Heart right ventricle (tissue), 16 donors: Measurements from ENCODE around the gene MRGPRG. TPM values are rescaled to one million over a fixed set of nuclear protein-coding genes. Genes with fewer than 3 reads are reported as not detected.

ENCODE experiments used
- ATAC-seq, 8 donors: fragments of 200-7000 bp; cut with Tn5 transposase; one replicate each; pipeline ENCODE4 v1.9.1; 2020; ENCODE audit warnings: mild to moderate bottlenecking in 8 of 8, moderate library complexity in 8 of 8, moderate number of reproducible peaks in 1 of 8
- DNase-seq, 2 donors: peaks; one replicate each; pipeline ENCODE4 v3.0.0-alpha.2; 2020
- H3K27ac ChIP-seq, 10 donors: fragments of 200-600 bp; sonication (generic) in 2 of 10; one replicate each; pipeline versions ENCODE4 v1.5.0 to v1.8.0; 2020 to 2022; ENCODE audit warnings: mild to moderate bottlenecking in 3 of 10
- H3K27me3 ChIP-seq, 7 donors: fragments of 200-600 bp; one replicate each; pipeline ENCODE4 v1.8.0; 2021 to 2022; ENCODE audit warnings: mild to moderate bottlenecking in 2 of 7
- H3K36me3 ChIP-seq, 9 donors: fragments of 200-600 bp; sonication (generic) in 1 of 9; one replicate each; pipeline versions ENCODE4 v1.5.0 to v1.8.0; 2020 to 2022; ENCODE audit warnings: mild to moderate bottlenecking in 2 of 9
- H3K4me1 ChIP-seq, 9 donors: fragments of 200-600 bp; sonication (generic) in 1 of 9; one replicate each; pipeline versions ENCODE4 v1.5.0 to v1.8.0; 2020 to 2022; ENCODE audit warnings: mild to moderate bottlenecking in 4 of 9
- H3K4me3 ChIP-seq, 10 donors: fragments of 200-600 bp; sonication (generic) in 2 of 10; one replicate each; pipeline versions ENCODE4 v1.5.0 to v1.8.0; 2020 to 2022; ENCODE audit warnings: mild to moderate bottlenecking in 7 of 10, moderate library complexity in 2 of 10
- H3K9me3 ChIP-seq, 11 donors: fragments of 200-600 bp in 10 of 11; sonication (generic) in 2 of 11; one replicate each; pipeline versions ENCODE4 v1.5.0 to v1.8.0; 2013 to 2022; ENCODE audit warnings: mild to moderate bottlenecking in 2 of 11, control low read depth in 1 of 11, moderate library complexity in 1 of 11
- WGBS, 2 donors: extraction: QIAGEN DNeasy Blood & Tissue Kit; methylation state at CpG; one replicate each; pipeline ENCODE4 v1.1.7; 2013; ENCODE audit warnings: inconsistent platforms in 1 of 2; 5-methylcytosine and 5-hydroxymethylcytosine counted together
- intact Hi-C, 10 donors: fragments of 100-400 bp; cut with DNase I; formaldehyde crosslinking; loops; one replicate each; pipeline versions ENCODE4 v1.11.1 to v1.14.2; 2022
- polyA plus RNA-seq, 2 donors: library from polyadenylated mRNA; stranded (reverse); fragments of 200-250 nt; gene quantifications; one replicate each; pipeline ENCODE4 v1.2.3, GENCODE V29; 2013
- total RNA-seq, 10 donors: library from RNA; stranded (reverse); fragmentation: NEBNext Ultra II Directional in 3 of 10; extraction: Animal tissue kit (Norgen Biotek cat#: 25700) in 3 of 10; gene quantifications; one replicate each; pipeline versions ENCODE4 v1.2.1 to v1.2.4, GENCODE V29; 2021 to 2023
- TF ChIP-seq, protein P1 (sequence below), 9 donors: fragments of 200-600 bp; sonication (generic) in 2 of 9; IDR thresholded peaks; one replicate each; pipeline versions ENCODE4 v1.5.0 to v1.8.0; 2021 to 2022; ENCODE audit warnings: antibody characterized with exemption in 9 of 9, mild to moderate bottlenecking in 5 of 9, moderate library complexity in 1 of 9
- donor health status: Arrhythmogenic right ventricular cardiomyopathy.
- donor health status: ischemic (EF 13 %, LVEDD 7.1; RV severe dilation, severe dysfunction).
- donor health status: healthy with polysubstance abuse.
- donor health status: DM: no; HTN: yes; CAD: no.
- donor health status: DM: no; HTN: no; CAD: no.
- donor health status: ischemic (EF 25% LVEDD 6.9; RV normal size, moderate dysfunction).
- donor health status: ischemic (EF 25% LVEDD 5.7; RV mildly dilated, moderate dysfunction).
- donor health status: healthy.
- donor health status: DM: yes; HTN: yes; CAD: no.
- donor health status: Ischemic cardiomyopathy.
- donor health status: ischemic (EF 35%, LVEDD 5.7; RV mildly dilated, moderate dysfunction).
- donor health status: nonischemic (EF 11% LVEDD 7.7; RV severe dilation, severe dysfunction).
- donor health status: DM: yes; HTN: yes; CAD: no.
- donor health status: PGD.
- donor health status: ischemic (EF 29% LVEDD 5.4; RV normal size, mild dysfunction).
- donor health status: nonischemic (EF 23%, LVEDD 6.1; RV moderate dilation, normal function).

MRGPRG gene
- total and polyA plus RNA-seq, 12 donors: not detected

DNA sequence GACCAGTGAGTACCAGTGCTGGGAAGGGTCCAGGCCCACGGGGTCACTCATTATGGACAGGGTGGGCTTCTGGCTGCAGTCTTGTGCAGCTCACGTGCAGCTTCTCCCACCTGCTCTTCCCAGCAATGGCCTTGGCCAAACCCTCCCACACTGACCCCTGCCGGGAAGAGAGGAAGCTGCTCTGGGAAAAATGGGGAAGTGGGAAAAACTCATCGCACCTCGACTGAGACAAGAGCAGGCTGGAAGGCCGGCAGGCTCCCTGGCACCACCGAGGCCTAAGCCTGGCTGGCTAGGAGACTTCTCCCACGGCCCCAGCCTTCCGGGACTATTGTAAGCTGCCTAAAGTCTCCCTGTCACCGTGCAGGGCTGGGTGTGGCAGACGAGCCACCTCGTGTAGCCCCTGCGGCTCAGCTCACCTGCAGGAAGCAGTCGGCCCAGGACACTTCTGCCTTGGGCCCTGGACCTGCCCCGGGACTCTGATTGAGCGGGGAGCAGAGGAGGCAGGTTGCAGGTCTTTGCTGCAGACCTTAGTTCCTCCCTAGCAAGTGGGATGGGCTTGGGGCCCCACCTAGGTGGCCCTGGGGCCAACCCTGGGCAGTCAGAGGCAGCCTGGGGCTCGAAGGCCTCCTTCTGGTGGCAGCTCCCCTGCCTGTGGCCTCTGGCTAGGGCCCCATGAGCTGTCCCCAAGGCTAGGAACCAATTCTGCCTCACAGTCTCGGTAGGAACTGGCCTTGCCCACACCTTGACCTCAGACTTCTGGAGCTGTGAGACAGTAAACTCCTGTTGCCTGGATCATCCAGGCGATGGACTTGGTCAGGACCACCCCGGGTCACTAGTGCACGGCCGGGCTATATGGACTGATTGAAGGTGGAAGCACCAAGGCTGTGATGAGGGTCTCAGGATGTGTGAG, 23.1 kb downstream of the MRGPRG start:
- DNase-seq (no peak), ATAC-seq (peak in 5 of 8 donors; percentile 14 to 69 (median 31))
- Histone ChIP-seq H3K9me3 (no peaks in the 10 kb centered on the region), H3K36me3 (no peaks in the 10 kb centered on the region), H3K27me3 (peaks cover 0 to 33% (median 11%) of the 10 kb centered on the region in 7 donors), H3K27ac (no peak overlapping the region), H3K4me3 (no peak overlapping the region), H3K4me1 (peaks cover 0 to 6% (median 0%) of the 10 kb centered on the region in 9 donors)
- WGBS, 2 donors: 65 to 70% methylated on average over 22 of the region's 22 CpGs
- TF ChIP-seq, protein P1, sequence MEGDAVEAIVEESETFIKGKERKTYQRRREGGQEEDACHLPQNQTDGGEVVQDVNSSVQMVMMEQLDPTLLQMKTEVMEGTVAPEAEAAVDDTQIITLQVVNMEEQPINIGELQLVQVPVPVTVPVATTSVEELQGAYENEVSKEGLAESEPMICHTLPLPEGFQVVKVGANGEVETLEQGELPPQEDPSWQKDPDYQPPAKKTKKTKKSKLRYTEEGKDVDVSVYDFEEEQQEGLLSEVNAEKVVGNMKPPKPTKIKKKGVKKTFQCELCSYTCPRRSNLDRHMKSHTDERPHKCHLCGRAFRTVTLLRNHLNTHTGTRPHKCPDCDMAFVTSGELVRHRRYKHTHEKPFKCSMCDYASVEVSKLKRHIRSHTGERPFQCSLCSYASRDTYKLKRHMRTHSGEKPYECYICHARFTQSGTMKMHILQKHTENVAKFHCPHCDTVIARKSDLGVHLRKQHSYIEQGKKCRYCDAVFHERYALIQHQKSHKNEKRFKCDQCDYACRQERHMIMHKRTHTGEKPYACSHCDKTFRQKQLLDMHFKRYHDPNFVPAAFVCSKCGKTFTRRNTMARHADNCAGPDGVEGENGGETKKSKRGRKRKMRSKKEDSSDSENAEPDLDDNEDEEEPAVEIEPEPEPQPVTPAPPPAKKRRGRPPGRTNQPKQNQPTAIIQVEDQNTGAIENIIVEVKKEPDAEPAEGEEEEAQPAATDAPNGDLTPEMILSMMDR (IDR thresholded peaks at IDR 0.05): peak in 8 of 9 donors; percentile 12 to 56 (median 45)
- intact Hi-C loops: loop anchor here in 1 of 10 donors (10.0 kb wide), 1 partner anchor 71 kb away; no protein-coding TSS in a partner anchor

DNA sequence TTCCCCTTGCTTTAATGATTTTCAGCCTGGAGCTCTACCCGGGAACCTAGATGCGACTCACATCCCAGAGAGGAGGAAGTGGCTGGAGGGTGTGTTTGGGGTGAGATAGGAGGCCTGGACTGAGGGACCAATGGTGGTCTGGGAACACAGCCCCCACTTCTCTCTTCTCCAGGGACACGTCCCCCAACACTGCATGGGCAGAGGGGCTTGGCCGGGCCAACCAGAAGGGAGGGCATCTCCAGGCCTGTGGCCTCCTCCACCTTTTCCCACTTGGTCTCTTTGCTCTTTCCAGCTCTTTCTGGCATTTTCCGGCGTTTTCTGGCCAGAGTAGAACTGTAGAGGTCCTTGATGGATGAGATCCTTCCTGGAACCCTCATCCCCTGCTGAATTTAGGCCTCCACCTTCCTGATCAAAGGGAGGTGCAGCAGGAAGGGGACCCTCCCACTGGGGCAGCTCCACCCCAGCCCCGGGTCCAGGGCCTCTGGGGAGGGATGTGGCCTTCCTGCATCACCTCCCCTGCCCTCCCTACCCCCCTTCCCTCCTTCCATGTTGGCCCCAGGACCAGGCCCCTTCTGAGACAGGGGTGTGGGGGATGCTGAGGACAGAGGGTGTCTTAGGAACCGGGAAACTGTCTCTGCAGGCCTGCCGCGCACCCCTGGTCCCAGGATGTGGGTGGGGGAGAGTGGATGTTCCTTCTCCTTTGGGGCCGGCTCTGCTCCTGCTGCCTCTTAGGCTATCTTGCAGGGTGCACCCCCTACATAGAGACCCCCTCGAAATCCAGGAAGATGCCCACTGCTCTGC, 24.4 kb downstream of the MRGPRG start:
- no peaks in the 10 kb centered on the region for H3K9me3 ChIP-seq
- H3K27ac ChIP-seq: no peak overlapping the region
- TF ChIP-seq, protein P1 (IDR thresholded peaks at IDR 0.05): no peak
- DNase-seq (no peak), ATAC-seq (no peak)
- H3K27me3 ChIP-seq: peaks cover 0 to 23% (median 0%) of the 10 kb centered on the region in 7 donors
- H3K4me3 ChIP-seq: no peak overlapping the region
- 72 to 76% methylated on average over 12 of the region's 12 CpGs for WGBS, 2 donors
- intact Hi-C loops: loop anchor here in 1 of 10 donors (10.0 kb wide), 1 partner anchor 69 kb away; no protein-coding TSS in a partner anchor
- peaks cover 0 to 6% (median 0%) of the 10 kb centered on the region in 9 donors for H3K4me1 ChIP-seq
- no peaks in the 10 kb centered on the region for H3K36me3 ChIP-seq

DNA sequence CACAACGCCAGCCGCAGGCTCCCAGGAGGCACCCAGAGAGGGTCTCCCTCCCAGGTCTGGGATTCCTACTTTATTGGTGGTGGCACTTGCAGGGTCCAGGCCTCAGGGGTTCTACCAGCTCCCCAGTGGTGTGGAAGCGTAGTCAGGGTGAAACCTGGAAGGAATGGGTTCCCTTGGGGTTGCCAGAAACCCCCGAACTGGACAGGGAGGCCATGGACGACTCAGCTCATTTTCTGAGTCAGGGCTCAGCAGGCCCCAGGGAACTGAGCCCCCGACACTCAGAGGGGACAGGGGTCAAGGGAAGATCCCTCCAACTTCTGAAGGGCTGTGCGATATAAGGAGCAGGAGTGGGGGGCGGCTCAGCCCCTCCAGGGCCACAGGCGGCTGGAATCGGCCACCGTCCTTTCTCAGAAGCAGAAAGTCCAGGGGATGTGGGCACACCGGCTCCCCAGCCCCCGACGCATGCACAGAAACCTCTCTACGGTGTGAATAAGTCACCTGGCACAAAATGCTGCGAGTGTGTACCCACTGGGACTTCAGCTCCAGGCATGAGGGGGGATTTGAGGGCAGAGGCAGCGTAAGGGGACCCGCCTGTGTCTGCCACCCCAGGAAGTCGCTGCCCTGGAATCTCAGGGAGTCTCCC, 25.1 kb downstream of the MRGPRG start:
- ATAC-seq (no peak), DNase-seq (no peak)

More for the DNA sequence above, 25.1 kb downstream of the MRGPRG start:
- intact Hi-C loops: loop anchor here in 1 of 10 donors (10.0 kb wide), 1 partner anchor 69 kb away; no protein-coding TSS in a partner anchor
- peaks cover 0 to 18% (median 0%) of the 10 kb centered on the region in 7 donors for H3K27me3 ChIP-seq
- no peaks in the 10 kb centered on the region for H3K9me3 ChIP-seq
- WGBS, 2 donors: 82 to 85% methylated on average over 19 of the region's 19 CpGs
- no peaks in the 10 kb centered on the region for H3K36me3 ChIP-seq
- H3K27ac ChIP-seq: no peak overlapping the region
- TF ChIP-seq, protein P1 (IDR thresholded peaks at IDR 0.05): no peak
- no peak overlapping the region for H3K4me3 ChIP-seq
- H3K4me1 ChIP-seq: peaks cover 0 to 6% (median 0%) of the 10 kb centered on the region in 9 donors
